ENCODE data around the gene FPR2. TPM values are rescaled to one million over a fixed set of nuclear protein-coding genes. Genes with fewer than 3 reads are reported as not detected.

FPR2 gene
- total RNA-seq, 4 donors from 2014 or later = not detected

GRCh38 chr19:51726049-51726448 is 34.9 kb upstream of the FPR2 start:
- H3K4me3 ChIP-seq = no peak overlapping the region
- in situ Hi-C loops (cut with MboI; ENCODE audit: low pct_ligation_motif_present in 1 of 4, low pct_unique_long_range_greater_than_20kb in 1 of 4, low sequenced_read_pairs in 3 of 4) = no loop called here
- no peak for TF ChIP-seq CTCF (IDR thresholded peaks at IDR 0.05)
- TF ChIP-seq EP300 (IDR thresholded peaks at IDR 0.05; ENCODE audit: low read depth) = no peak
- TF ChIP-seq POLR2AphosphoS5 (IDR thresholded peaks at IDR 0.05) = no peak
- no peak for TF ChIP-seq POLR2A (IDR thresholded peaks at IDR 0.05)
- peak; percentile 17 for DNase-seq
- H3K27me3 ChIP-seq = peaks cover 44% of the 10 kb centered on the region
- H3K4me1 ChIP-seq = no peaks in the 10 kb centered on the region
- no peaks in the 10 kb centered on the region for H3K36me3 ChIP-seq
- intact Hi-C loops (cut with DNase I; ENCODE audit: low total_unique reads) = loop anchor here (10.0 kb wide), 1 partner anchor 61 kb away; no protein-coding TSS in a partner anchor
- no peak overlapping the region for H3K27ac ChIP-seq
- H3K9me3 ChIP-seq = no peaks in the 10 kb centered on the region
- 25% methylated on average over 10 of the region's 14 CpGs; no CpG with 5 or more reads in 1 of the 2 donors for WGBS, 2 donors (ENCODE audit: low coverage in 1 of 2)

- H3K27ac ChIP-seq = no peak overlapping the region
- TF ChIP-seq POLR2AphosphoS5 (IDR thresholded peaks at IDR 0.05) = no peak
- no peak for TF ChIP-seq EP300 (IDR thresholded peaks at IDR 0.05; ENCODE audit: low read depth)
- TF ChIP-seq CTCF (IDR thresholded peaks at IDR 0.05) = no peak
- no peak for TF ChIP-seq POLR2A (IDR thresholded peaks at IDR 0.05)
- H3K27me3 ChIP-seq = peaks cover 38% of the 10 kb centered on the region
- 72 to 74% methylated on average over 7 of the region's 7 CpGs for WGBS, 2 donors (ENCODE audit: low coverage in 1 of 2)
- no peak overlapping the region for H3K4me3 ChIP-seq
- intact Hi-C loops (cut with DNase I; ENCODE audit: low total_unique reads) (loop anchor here (10.0 kb wide), 1 partner anchor 63 kb away; no protein-coding TSS in a partner anchor), in situ Hi-C loops (cut with MboI; ENCODE audit: low pct_ligation_motif_present in 1 of 4, low pct_unique_long_range_greater_than_20kb in 1 of 4, low sequenced_read_pairs in 3 of 4) (no loop called here)
- DNase-seq = no peak
- no peaks in the 10 kb centered on the region for H3K4me1 ChIP-seq
- no peaks in the 10 kb centered on the region for H3K36me3 ChIP-seq
- H3K9me3 ChIP-seq = no peaks in the 10 kb centered on the region
Observed at GRCh38 chr19:51727349-51727880, 33.6 kb upstream of the FPR2 start.

- no peak for TF ChIP-seq CTCF (IDR thresholded peaks at IDR 0.05)
- TF ChIP-seq EP300 (IDR thresholded peaks at IDR 0.05; ENCODE audit: low read depth) = no peak
- TF ChIP-seq POLR2AphosphoS5 (IDR thresholded peaks at IDR 0.05) = no peak
- no peak for TF ChIP-seq POLR2A (IDR thresholded peaks at IDR 0.05)
- intact Hi-C loops (cut with DNase I; ENCODE audit: low total_unique reads) = loop anchor here (10.0 kb wide), 1 partner anchor 65 kb away; no protein-coding TSS in a partner anchor
- 63% methylated on average over 2 of the region's 2 CpGs; no CpG with 5 or more reads in 1 of the 2 donors for WGBS, 2 donors (ENCODE audit: low coverage in 1 of 2)
Observed at GRCh38 chr19:51729781-51730180, 31.2 kb upstream of the FPR2 start.

GRCh38 chr19:51733742-51734522 is 27.0 kb upstream of the FPR2 start:
- intact Hi-C loops (cut with DNase I; ENCODE audit: low total_unique reads) = no loop called here
- no peaks in the 10 kb centered on the region for H3K4me1 ChIP-seq
- H3K36me3 ChIP-seq = no peaks in the 10 kb centered on the region
- TF ChIP-seq POLR2A (IDR thresholded peaks at IDR 0.05) (no peak), EP300 (IDR thresholded peaks at IDR 0.05; ENCODE audit: low read depth) (no peak), POLR2AphosphoS5 (IDR thresholded peaks at IDR 0.05) (no peak), CTCF (IDR thresholded peaks at IDR 0.05) (no peak)
- H3K27me3 ChIP-seq = peaks cover 6% of the 10 kb centered on the region
- in situ Hi-C loops (cut with MboI; ENCODE audit: low pct_ligation_motif_present in 1 of 4, low pct_unique_long_range_greater_than_20kb in 1 of 4, low sequenced_read_pairs in 3 of 4) = no loop called here
- 44 to 73% methylated on average over 3 to 7 of the region's 7 CpGs for WGBS, 2 donors (ENCODE audit: low coverage in 1 of 2)
- H3K27ac ChIP-seq = no peak overlapping the region
- no peak for DNase-seq
- H3K9me3 ChIP-seq = no peaks in the 10 kb centered on the region
- no peak overlapping the region for H3K4me3 ChIP-seq

More at GRCh38 chr19:51729781-51730180, 31.2 kb upstream of the FPR2 start:
- in situ Hi-C loops (cut with MboI; ENCODE audit: low pct_ligation_motif_present in 1 of 4, low pct_unique_long_range_greater_than_20kb in 1 of 4, low sequenced_read_pairs in 3 of 4) = no loop called here
- Histone ChIP-seq H3K36me3 (no peaks in the 10 kb centered on the region), H3K4me3 (no peak overlapping the region), H3K4me1 (no peaks in the 10 kb centered on the region), H3K9me3 (no peaks in the 10 kb centered on the region), H3K27ac (no peak overlapping the region), H3K27me3 (peaks cover 23% of the 10 kb centered on the region)
- no peak for DNase-seq
